Measurements from ENCODE around the gene DRICH1.
"Not testable (repeated sequence)": the region's sequence is repeated elsewhere in the genome, so short reads cannot be mapped to it uniquely, and the experiment has no call there.

DRICH1 gene

DNA sequence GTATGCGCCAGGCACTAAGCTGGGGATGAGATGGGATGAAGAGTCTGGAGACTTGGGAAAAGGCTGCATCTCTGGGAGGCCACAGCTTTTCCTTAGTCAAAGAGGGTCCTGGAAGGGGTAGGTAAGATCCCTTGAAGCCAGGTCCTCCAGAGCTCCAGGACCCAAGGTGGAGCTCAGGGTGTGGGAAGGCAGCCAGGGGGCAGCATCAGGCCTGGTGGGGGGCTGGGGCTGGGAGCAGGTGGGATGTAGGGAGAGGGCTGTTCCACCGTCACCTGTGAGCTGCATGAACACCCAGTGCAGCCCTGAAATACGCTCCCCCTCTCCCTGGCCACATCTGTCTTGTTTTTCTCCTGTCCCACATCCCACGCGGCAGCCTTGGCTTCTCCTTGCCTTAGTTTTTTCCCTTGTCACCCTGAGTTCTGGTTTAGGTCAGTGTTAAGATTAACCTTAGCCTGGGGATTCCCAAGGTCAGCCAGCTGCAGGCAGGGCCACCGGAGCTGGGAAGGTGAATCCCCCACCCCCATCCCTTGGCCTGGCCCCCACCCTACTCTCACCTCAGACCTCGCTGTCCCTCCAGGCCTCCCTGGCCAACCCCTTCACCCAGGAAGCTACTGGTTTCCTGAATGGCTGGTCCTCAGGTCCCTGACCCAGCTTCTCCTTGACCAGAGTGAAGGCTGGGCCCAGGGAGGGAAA is 34.4 kb downstream of the DRICH1 start:
- not testable (repeated sequence) for DNase-seq

DNA sequence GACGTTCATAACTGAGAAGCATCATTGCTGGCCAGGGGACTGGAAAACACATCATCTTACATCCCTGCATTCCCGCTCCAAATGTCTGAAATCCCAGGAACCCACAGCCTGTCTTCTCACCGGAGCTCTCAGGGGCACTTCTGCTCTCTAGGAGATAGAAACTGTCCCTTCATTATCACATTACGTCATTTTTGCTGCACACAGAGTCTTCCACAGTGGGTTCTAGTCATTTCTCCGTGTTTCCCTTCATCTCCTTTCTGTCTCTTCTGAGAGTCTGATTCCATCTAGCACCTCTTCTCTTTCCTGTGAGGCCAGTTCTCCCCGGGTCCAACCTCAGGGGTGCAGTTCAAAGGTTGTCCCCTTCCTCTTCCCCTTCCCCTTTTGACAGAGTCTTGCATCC is 36.2 kb downstream of the DRICH1 start:
- not testable (repeated sequence) for DNase-seq

DNA sequence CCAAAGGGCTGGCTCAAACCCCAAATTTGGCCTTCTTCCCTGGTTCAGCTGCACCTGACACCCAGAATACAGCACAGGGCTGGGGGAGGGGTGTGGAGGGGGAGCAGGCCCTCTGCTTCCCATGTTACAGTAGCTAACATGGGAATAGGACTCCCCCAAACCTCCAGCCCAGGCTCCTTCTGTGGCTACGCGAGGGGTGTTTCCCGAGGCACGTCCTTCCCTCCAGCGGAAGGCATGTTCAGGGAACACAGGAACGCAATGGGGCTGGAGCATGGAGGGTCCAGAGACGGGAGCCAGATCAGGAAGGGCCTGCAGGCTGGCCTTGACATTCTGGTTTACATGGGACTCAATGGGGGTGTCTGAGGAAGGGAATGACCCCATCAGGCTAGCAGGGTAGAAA is 40.3 kb downstream of the DRICH1 start:
- no peak for DNase-seq

DNA sequence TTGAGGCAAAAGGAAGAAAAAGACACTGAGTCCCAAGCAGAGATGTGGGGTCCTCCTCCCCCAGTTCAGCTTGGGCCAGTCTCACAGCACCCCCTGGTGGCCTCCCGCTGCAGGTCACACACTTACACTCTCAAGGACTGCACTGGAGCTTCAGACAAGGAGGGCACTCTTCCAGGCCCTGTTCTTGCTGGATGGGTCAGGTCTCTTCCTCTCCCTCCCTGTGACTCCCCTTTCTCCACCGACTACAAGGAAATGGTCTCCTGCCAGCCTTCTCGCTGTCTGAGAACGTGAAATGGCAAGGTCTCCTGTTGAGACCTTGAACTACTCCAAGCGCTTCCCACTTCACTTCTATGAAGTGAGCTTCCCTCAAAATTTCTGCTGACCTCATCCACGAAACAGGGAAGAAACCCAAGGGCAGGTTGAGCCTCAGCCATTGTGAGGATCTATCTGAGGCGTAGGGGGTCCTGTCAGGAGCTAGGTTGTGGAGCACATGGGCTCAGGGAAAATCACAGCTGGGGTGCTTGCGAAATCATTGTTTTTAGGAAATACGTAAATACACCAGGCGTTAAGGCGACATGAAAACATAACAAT is 40.8 kb downstream of the DRICH1 start:
- no peak for DNase-seq

DNA sequence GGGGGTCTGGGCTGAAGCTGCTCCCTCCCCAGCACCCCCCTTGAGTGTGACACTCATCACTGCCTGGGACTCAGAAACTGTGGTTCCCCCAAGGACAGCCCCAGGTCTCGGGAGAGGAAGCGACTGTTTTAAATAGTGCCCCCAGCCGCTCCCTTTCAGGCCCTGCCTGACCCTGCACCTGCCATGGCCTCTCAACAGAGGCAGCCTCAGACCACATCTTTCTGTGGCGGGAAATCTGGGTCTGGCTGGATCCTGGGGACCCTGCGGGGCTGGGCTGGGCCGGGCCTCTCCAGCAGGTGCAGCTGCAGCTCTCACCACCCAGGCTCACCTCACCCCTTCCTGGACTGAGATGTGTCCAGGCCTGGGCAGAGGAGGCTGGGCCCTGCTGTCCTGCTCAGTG is 48.3 kb downstream of the DRICH1 start:
- DNase-seq, result no peak

DNA sequence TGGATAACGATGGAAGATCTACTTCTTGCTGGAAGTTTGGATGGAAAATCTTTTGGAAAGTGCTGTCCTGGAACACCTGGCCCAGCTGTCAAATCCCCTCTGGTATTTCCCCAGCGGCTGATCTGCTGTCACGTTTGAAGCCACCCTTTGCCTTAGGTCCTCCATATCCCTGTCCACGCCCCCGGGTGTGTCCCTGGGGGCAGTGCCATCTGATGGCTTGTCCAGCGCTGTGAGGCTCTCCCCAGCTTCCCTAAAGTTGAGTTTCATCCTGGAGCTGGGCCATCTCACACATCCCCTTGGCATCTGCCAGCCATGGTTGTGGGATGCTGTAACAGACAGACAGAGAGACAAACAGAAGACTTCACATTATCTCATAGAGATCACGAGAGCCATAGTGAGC is 49.0 kb downstream of the DRICH1 start:
- no peak for DNase-seq

DNA sequence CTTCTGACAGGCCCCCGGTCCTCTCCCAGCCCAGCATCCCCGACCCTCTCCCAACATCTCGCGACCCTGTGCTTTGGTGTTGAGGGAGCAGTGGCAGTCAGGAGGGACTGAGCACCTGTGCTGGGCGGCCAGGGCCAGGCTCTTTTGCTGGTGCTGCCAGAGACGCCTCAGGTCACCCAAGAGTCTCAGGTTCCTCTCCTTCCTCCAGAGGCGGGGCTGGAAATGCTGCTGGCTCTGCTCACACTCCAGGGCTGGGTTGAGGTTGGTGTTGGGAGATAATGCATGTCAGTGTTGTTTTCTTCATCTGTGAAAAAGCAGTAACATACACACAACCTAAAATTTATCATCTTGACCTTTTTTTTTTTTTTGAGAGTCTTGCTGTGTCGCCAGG is 50.9 kb downstream of the DRICH1 start:
- DNase-seq, result no peak

DNA sequence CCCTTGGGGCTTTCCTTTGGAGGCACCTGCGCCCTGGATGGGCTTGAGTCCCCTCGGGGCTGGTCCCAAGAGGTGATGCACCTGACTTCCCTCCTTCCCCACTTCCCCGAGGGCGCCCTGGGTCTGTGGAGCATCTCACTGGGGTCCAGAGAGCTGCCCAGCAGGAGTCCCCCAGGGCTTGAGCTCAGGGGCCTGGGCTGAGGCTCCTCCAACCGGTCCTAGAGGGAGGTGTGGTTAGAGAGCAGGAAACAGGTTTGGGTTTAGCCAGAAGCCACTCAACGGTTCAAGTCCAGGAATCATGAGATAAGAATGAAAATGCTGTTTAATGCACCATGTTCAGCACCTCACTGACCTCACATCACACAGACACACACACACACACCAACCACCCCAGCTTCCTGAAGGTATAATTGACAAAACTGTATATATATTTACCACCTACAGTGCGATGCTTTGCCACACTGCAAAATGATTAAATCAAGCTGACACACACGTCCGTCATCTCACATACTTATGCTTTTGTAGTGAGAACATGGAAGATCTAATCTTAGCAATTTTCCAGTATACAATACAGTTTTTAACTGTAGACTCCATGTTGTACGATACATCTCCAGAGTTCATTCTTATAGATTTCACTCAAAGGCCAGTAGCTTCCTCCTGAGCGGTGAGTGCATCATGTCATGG is 51.4 kb downstream of the DRICH1 start:
- no peak for DNase-seq

DNA sequence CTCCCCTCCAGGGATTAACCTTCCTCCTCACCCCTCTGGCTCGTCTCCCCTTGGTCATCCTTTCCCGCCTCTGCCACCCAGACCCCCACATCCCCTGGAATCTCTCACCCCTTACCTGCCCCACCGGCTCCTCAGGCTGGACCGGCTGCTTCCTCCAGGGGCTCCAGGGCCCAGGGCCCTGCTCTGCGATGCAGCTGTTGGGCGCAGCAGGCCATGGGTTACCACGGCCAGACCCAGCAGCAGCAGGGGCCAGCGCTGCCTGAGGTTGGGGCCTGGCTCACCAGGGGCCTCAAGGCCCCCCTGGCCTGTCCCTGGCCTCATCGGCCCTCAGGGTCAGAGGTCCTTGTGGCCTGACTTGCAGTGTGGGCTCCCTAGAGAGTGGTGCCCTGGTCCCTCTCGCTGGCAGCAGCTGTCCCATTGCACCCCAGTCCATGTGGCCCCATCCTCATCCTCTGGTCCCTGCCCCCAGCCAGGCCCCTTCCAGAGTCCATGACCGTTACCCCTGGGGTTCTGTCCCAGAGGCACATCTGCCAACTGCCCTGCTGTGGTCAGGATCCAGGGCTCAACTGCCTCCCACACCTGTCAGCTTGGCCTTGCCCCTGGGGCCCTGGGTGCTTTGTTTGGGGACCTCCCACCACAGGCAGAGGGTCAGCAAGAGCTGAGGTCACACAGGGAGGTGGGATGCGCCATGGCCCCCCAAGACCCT is 52.1 kb downstream of the DRICH1 start, which contains the start of gene IGLL1:
Gene IGLL1 (minus strand): TSS at position 421 of the 706 bp plus-strand sequence. CDS start 100 bp downstream, at position 321.
- no peak for DNase-seq

DNA sequence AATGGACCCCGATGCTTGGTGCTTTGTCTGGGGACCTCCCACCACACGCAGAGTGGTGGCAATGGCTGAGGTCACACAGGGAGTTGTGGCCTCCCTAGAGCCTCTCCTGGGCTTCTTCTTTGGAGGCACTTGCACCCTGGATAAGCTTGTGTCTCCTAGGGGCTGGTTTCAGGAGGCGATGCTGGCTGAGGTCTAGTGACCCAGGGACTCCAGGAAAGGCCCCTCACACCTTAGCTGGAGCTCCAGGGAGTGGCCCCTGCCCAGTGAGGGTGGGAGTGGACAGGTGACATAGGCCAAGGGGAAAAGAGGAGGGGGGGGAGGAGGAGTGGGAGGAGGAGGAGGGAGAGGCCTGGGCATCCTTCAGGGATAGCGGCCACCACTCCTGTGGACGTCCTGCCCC is 52.8 kb downstream of the DRICH1 start:
- no peak for DNase-seq

DNA sequence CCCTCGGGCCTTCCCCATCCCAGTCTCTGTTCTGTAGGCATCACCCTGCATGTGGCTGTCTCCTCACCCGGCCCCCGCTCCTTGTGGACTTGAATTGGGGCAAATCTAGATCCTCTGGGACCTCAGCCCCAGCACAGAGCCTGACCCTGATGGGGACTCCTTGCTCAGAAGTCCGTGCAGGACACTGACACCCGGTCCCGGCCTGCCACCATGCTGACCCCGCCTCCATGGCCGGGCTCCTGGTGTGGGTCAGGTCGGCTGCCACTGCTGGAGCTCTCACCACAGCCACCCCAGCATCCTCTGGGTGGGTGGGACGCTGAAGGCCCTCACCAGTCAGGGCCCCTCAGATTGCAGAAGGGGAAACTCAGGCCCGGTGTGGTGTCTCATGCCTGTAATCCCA is 53.8 kb downstream of the DRICH1 start:
- DNase-seq, result no peak

DNA sequence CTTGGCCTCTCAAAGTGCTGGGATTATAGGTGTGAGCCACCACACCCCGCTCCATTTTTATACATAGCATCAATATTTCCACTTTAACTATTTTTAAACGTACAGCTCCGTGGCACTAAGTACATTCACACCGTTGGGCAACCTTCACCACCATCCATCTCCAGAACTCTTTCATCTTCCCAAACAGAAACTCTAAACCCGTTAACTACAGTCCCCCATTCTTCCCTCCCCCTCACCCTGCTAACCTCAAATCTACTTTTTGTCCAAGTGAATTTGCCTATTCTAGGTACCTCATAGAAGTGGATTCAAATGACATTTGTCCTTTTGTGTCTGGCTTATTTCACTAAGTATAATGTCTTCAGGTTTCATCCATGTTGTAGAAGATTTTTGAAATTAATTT is 55.4 kb downstream of the DRICH1 start:
- no peak for DNase-seq

DNA sequence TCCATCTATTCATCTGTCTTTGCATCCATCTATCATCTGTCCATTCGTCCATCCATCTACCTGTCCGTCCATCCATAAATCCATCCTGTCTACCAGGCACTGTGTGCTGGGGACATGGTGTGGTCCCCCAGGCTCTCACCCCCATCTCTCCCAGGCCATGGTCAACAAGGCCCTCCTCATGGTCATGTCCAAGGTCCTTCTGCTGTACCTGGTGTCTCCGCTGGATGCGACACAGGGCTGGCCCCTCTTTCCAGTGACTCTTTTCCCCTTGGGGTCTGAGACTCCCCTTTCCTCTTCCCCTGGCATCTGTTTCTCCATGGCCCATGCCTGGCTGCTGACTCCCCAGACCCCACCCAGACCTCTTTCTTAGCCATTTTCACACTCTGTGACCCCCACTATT is 56.5 kb downstream of the DRICH1 start:
- no peak for DNase-seq

DNA sequence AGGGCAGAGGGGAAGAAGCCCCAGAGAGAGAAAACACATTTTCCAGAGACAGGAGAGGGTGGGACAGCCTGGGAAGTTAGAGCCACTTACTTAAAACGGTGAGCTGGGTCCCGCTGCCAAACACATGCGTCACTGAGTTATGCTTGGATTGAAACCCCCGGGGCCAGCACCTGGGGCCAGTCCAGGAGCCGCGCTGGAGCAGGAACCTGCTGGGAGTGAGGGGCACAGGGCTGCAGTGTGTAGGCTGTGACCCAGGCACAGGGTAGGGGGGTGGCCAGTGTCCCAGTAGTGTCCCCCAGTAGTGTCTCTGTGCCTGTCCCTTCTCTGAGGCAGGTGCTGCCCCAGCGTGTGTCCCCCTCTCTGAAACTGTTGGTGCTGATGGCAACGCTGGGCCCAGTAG is 57.2 kb downstream of the DRICH1 start:
- no peak for DNase-seq

DNA sequence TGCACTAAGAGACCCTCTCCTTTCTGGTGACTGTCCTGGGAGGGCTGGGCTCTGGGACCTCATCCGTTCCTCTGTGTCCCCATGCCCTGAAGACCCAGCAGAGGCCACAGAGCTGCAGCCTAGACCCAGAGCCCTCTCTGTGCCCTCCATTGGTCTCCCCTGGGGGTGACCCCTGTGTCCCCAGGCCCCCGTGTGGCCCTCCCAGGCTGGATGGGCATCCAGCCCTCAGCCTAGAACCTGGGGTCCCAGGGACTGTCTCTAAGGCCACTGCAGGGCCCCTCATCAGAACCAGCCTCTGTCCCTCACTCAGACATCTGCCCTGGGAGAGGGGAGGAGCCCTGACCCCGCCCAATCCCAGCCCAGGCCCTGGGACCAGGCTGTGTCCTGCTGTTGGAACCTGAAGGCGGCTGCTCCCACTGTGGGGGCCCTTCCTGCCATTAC is 57.7 kb downstream of the DRICH1 start:
- DNase-seq, result no peak

DNA sequence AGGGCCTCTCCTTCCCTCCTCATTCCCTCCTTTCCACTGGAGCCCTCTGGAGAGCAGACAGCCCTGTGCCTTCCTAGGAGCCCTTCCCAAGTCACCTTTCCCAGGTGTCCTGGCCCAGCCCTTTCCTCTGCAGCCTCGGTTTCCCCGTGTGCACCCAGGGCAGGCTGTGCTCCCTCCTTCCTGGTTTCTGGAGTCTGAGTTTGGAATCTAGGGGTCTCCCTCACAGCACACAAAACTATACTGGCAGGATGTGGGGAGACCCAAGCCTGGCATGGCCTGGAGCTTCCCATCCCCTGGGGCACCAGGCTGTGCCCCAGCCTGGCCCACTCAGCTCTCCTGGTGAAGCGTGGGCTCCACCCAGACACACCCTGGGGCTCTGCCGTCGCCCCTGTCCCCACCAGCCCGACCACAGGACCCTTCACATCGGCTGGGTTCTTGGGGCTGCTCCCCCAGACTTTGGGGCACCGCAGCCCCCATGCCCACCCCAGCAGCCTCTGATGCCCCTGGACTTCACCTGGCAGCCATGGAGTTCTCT is 58.4 kb downstream of the DRICH1 start:
- not testable (repeated sequence) for DNase-seq

DNA sequence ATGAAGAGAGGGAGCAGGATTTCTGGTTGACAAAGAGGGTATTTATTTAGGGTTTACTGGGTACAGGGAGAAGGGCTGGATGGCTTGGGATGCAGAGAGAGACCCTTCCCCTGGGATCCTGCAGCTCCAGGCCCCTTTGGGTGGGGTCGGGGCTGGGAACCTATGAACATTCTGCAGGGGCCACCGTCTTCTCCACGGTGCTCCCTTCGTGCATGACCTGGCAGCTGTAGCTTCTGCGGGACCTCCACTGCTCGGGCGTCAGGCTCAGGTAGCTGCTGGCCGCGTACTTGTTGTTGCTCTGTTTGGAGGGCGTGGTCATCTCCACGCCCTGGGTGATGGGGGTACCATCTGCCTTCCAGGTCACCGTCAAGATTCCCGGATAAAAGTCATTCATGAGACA is 59.0 kb downstream of the DRICH1 start:
- DNase-seq, result not testable (repeated sequence)

DNA sequence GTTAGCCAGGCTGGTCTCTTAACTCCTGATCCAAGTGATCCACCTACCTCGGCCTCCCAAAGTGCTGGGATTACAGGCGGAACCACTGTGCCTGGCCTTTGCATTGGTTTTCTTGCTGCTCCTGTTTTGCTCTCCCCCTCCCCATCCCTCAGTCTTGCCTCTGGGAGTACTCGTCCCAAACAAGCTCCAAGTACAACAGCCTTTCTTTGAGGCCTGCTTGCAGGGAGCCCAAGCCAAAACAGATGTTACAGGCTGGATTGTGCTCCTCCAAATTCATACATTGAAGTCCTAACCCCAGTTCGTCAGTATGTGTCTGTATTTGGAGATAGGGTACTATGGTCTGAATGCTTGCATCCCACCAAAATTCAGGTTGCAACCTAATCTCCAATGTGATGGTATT is 60.6 kb downstream of the DRICH1 start:
- DNase-seq, result no peak

DNA sequence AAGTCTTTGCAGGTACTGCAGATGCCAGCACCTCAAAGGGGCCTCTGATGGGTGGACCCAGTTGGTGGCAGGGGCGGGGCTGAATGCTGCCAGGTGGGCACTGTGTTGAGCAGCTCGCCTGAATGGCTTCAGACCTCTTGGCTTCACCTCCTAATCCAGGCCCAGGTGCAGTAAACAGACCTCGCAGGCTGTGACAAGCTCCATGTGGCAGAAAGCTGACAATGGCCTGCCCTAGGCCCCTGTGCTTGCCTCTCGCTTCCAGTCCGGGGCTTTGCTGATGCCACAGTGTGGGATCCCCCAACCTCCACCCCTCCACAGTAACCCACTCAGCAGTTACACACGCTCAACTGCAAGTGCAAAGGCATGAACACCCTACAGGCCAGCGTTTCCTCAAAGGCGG is 61.4 kb downstream of the DRICH1 start:
- DNase-seq, result no peak

DNA sequence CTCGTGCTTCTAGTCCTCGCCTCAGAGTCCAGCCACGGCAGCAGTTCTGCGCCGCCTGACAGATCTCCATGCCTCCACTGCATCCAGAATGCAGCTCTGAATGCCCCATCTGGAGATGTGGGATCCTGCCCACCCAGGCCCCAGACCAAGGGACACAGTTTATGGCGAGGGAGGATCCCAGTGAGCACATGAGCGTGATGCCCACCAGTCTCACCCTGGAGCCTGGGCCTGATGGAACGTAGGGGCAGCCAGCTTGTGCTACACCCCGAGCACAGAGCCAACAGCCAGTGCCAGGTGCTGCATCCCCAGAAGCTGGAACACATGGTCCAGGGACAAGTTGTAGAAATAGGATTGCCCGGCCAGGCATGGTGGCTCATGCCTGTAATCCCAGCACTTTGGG is 62.4 kb downstream of the DRICH1 start:
- no peak for DNase-seq

DNA sequence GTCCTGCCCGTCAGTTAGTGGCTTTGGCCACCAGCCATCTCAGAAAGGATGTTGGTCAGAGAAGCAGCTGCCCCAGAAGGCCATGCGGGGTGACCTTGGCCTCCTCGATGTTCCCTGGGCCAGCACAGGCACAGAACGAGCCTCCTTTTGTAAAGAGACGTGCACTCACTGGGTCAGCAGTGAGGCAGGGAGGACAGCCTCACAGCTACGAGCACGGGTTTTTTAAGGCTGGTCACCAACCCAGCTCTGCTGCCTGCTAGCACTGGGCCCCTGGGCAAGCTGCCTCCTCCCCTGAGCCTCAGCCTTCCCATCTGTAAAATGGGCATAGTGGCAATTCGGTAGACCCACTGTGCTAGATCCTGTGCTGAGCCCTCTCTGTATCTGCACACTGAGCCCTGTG is 62.8 kb downstream of the DRICH1 start:
- no peak for DNase-seq

DNA sequence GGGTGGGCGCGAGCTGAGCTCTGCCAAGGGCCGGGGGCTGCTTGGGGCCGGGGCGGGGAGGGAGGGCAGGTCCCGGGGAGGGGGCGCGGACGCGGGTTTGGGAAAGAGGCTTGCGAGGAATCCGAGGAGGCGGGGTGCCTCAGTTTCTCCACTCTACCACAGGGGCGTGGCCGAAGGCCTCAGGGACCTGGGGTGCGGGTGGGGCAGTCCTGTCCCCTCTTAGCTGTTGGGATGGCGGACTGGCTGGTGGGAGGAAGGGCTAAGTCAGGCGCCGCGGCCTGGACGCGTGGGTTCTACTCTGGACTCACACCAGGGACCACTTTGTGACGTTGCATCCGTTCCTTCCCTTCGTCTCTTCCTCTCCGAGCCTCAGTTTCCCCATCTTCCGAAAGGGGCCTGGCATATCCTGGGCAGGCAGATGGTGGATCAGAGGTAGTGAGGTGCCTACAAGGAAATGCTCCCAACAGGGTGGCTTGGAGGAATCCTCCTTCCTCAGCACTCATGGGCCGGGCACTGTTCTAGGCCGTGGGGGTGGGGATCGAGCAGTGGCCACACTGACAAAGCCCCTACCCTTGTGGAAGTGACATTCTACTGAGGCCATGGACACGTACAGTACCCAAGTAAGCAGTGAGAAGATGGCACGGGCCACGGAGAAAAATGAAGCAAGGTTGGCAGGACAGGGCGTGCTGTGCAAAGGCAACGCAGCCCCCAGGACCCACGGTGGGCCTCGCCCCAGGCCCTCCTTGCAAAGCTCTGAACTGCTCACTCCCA is 65.2 kb downstream of the DRICH1 start:
- no peak for DNase-seq
